ENCODE measurements around the gene KCNIP4. TPM values are rescaled to one million over a fixed set of nuclear protein-coding genes. Genes with fewer than 3 reads are reported as not detected.

KCNIP4 gene
- total RNA-seq, 1 donor from 2014 or later, result not detected

DNA sequence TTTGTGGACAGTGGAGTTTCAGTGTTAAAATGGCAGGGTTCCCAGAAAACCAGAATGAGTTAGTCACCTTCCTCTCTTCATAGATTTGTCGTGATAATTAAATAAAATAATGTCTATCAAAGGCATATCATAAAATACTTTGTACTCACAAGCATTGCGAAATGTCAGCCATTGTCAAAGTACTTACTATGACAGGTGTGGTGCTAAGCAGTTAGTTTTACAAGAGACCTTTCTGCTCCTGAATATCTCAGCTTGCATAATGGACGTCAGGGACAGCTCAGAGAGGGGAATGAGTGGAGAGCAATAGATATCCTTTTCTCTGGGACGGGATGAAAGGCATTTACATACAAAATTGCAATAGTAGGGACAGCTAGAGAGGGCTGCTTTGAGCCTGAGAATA, 560.9 kb downstream of the KCNIP4 start:
- H3K9me3 Mint-ChIP-seq (ENCODE audit: low read depth), result peaks cover 15% of the 10 kb centered on the region
- no peaks in the 10 kb centered on the region for H3K27me3 Mint-ChIP-seq (ENCODE audit: low read depth)
- H3K36me3 Mint-ChIP-seq (ENCODE audit: low read depth), result no peaks in the 10 kb centered on the region
- TF ChIP-seq CTCF (IDR thresholded peaks at IDR 0.05), result no peak
- no peak overlapping the region for H3K4me3 Mint-ChIP-seq (ENCODE audit: unreplicated experiment)
- DNase-seq (ENCODE audit: low spot score), result no peak
- no peak overlapping the region for H3K27ac Mint-ChIP-seq (ENCODE audit: unreplicated experiment)
- H3K4me1 Mint-ChIP-seq (ENCODE audit: low read depth), result no peaks in the 10 kb centered on the region

- Mint-ChIP-seq H3K27ac (ENCODE audit: unreplicated experiment) (no peak overlapping the region), H3K4me1 (ENCODE audit: low read depth) (no peaks in the 10 kb centered on the region), H3K4me3 (ENCODE audit: unreplicated experiment) (no peak overlapping the region), H3K9me3 (ENCODE audit: low read depth) (peaks cover 13% of the 10 kb centered on the region), H3K27me3 (ENCODE audit: low read depth) (no peaks in the 10 kb centered on the region), H3K36me3 (ENCODE audit: low read depth) (no peaks in the 10 kb centered on the region)
- TF ChIP-seq CTCF (IDR thresholded peaks at IDR 0.05), result no peak
- DNase-seq (ENCODE audit: low spot score), result no peak
These were observed 562.3 kb downstream of the KCNIP4 start for GRCh38 chr4:21386166-21386780.

DNA sequence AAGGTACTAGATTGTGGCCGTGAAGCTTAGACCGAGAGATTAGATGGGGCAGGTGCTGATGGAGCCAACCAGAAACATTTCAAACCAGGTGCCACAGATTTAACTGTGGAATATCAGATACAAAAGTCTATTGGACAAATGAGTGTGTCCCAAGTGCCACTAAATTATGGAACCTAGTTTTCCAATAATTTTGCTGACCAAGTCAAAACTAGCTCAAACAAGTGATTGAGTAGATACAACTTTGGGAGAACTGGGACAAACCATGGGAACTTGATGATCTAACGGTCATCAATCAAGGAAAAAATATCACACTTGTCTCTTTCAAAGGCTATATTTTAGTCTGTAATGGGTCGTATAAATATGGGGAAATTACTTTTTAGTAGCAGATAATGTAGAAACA, 562.9 kb downstream of the KCNIP4 start:
- Mint-ChIP-seq H3K4me3 (ENCODE audit: unreplicated experiment) (no peak overlapping the region), H3K27ac (ENCODE audit: unreplicated experiment) (no peak overlapping the region), H3K9me3 (ENCODE audit: low read depth) (peaks cover 11% of the 10 kb centered on the region), H3K27me3 (ENCODE audit: low read depth) (no peaks in the 10 kb centered on the region), H3K36me3 (ENCODE audit: low read depth) (no peaks in the 10 kb centered on the region), H3K4me1 (ENCODE audit: low read depth) (no peaks in the 10 kb centered on the region)
- DNase-seq (ENCODE audit: low spot score), result no peak
- no peak for TF ChIP-seq CTCF (IDR thresholded peaks at IDR 0.05)

GRCh38 chr4:21384609-21385008, 564.0 kb downstream of the KCNIP4 start:
- H3K9me3 Mint-ChIP-seq (ENCODE audit: low read depth), result peaks cover 5% of the 10 kb centered on the region
- no peak for TF ChIP-seq CTCF (IDR thresholded peaks at IDR 0.05)

GRCh38 chr4:21380861-21381260, 567.7 kb downstream of the KCNIP4 start:
- TF ChIP-seq CTCF (IDR thresholded peaks at IDR 0.05), result no peak
- no peak overlapping the region for H3K27ac Mint-ChIP-seq (ENCODE audit: unreplicated experiment)
- no peaks in the 10 kb centered on the region for H3K27me3 Mint-ChIP-seq (ENCODE audit: low read depth)
- no peak for DNase-seq (ENCODE audit: low spot score)
- H3K4me3 Mint-ChIP-seq (ENCODE audit: unreplicated experiment), result no peak overlapping the region
- no peaks in the 10 kb centered on the region for H3K36me3 Mint-ChIP-seq (ENCODE audit: low read depth)
- no peaks in the 10 kb centered on the region for H3K4me1 Mint-ChIP-seq (ENCODE audit: low read depth)
- peaks cover 5% of the 10 kb centered on the region for H3K9me3 Mint-ChIP-seq (ENCODE audit: low read depth)

More at GRCh38 chr4:21384609-21385008, 564.0 kb downstream of the KCNIP4 start:
- H3K27me3 Mint-ChIP-seq (ENCODE audit: low read depth), result no peaks in the 10 kb centered on the region
- DNase-seq (ENCODE audit: low spot score), result no peak
- no peaks in the 10 kb centered on the region for H3K36me3 Mint-ChIP-seq (ENCODE audit: low read depth)
- no peak overlapping the region for H3K27ac Mint-ChIP-seq (ENCODE audit: unreplicated experiment)
- no peaks in the 10 kb centered on the region for H3K4me1 Mint-ChIP-seq (ENCODE audit: low read depth)
- H3K4me3 Mint-ChIP-seq (ENCODE audit: unreplicated experiment), result no peak overlapping the region
